AG09309 (cell line): Measurements from ENCODE around the gene TMEM106B.

Experiments
- DNase-seq: peaks from one replicate; pipeline ENCODE4 v3.0.0-alpha.2; 2010; ENCODE audit warnings: low read depth
- H3K4me3 ChIP-seq: 2 replicates; pipeline ENCODE4 v1.5.1; 2011; ENCODE audit warnings: mild to moderate bottlenecking, low read depth, low read length, moderate library complexity; ENCODE audit not compliant: control insufficient read depth
- CTCF ChIP-seq: IDR thresholded peaks from 2 replicates; pipeline ENCODE4 v1.5.1; 2011; ENCODE audit warnings: mild to moderate bottlenecking, low read depth, low read length, inconsistent platforms; ENCODE audit not compliant: insufficient read depth, control insufficient read depth; ENCODE audit errors: missing control alignments

Gene TMEM106B

DNA sequence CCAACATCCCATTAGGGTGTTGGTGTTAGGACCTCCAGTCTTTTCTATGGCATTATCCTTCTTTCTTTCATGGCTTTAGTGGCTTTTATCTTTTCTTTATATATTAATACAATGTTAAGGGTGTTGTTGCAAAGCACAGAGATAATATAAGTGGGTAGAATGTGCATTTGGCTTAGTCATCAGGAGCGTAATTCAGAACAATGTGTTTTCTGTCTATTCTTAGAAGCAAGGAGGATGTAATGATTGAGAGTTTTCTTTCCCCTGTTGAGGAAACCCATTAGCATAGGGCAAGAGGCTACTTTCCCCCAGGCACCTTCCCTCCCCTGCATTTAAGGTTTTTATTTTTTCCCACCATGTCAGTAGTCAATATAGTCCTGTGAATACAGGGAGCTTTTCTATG is 79.7 kb downstream of the TMEM106B start:
- no peak for TF ChIP-seq CTCF
- no peak for DNase-seq
- H3K4me3 ChIP-seq = no peak overlapping the region

GRCh38 chr7:12291870-12292269 is 80.8 kb downstream of the TMEM106B start:
- peak; percentile 31 for TF ChIP-seq CTCF
- no peak for DNase-seq
- no peak overlapping the region for H3K4me3 ChIP-seq
